ENCODE data around the gene POLG.

DNA sequence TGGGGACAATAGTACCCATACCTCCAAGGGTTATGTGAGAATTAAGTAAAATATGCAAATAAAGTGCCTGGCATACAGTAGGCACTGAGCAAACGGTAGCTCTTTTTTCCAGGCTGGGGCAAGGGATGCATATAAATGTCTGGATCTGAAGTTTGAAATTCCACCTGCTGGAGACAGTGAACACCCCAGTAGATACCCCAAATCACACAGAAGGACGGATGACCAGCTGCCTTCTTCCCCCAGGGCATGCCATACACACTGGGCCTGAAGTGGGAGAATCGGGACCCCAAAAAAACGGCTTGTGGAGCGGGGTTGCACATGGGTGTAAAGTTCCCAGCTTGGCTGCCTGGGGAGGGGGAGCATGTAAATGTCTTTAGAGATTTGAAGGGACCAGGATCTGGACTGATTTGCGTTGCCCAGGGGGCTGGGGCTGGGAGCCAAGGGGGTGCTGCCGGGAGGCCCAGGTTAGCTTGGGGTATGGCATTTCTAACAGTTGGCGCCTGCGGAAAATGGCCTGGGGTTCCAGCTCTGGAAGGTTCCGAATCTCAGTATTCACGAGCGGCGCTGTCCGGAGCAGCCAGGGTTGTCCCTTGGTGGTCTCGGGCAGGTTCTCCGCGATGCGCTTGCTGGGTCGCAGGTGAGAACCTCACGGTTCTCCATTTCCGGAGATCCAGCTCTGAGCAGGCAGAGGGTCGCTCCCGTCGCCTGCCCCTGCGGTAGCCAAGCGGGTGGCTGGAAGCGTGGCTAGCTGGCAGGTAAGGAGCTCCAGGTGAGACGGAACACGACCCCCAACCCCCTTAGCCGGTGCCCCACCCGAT is 42.6 kb upstream of the POLG start:
- TF ChIP-seq POLR2A (IDR thresholded peaks at IDR 0.05) (no peak), POLR2AphosphoS5 (IDR thresholded peaks at IDR 0.05) (no peak)
- TF ChIP-seq, protein P1, sequence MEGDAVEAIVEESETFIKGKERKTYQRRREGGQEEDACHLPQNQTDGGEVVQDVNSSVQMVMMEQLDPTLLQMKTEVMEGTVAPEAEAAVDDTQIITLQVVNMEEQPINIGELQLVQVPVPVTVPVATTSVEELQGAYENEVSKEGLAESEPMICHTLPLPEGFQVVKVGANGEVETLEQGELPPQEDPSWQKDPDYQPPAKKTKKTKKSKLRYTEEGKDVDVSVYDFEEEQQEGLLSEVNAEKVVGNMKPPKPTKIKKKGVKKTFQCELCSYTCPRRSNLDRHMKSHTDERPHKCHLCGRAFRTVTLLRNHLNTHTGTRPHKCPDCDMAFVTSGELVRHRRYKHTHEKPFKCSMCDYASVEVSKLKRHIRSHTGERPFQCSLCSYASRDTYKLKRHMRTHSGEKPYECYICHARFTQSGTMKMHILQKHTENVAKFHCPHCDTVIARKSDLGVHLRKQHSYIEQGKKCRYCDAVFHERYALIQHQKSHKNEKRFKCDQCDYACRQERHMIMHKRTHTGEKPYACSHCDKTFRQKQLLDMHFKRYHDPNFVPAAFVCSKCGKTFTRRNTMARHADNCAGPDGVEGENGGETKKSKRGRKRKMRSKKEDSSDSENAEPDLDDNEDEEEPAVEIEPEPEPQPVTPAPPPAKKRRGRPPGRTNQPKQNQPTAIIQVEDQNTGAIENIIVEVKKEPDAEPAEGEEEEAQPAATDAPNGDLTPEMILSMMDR (IDR thresholded peaks at IDR 0.05): no peak

Data from stomach (tissue), 4 donors.